Occipital lobe (tissue), 2 donors: ENCODE data around the gene PTPRR. TPM values are rescaled to one million over a fixed set of nuclear protein-coding genes. Genes with fewer than 3 reads are reported as not detected.

Experiments used
- DNase-seq: peaks from one replicate; lab custom pipeline; 2025; lab: John Stamatoyannopoulos, UW
- total RNA-seq: library from RNA; depleted of rRNA; stranded (reverse); fragments of >200 nt; gene quantifications from one replicate; pipeline ENCODE4 v1.2.3, GENCODE V29; 2014

PTPRR gene
- total RNA-seq = 19.5 TPM

GRCh38 chr12:70920251-70920851 is at the start of gene PTPRR:
TSS of gene PTPRR (minus strand) at chr12:70920738. CDS start at chr12:70920390, 348 bp downstream.
- peak; percentile 72 for DNase-seq

GRCh38 chr12:70966996-70967790 is 46.7 kb upstream of the PTPRR start:
- no peak for DNase-seq

- no peak for DNase-seq
Observed at GRCh38 chr12:70966046-70966445, 45.5 kb upstream of the PTPRR start.

- DNase-seq = no peak
Observed at GRCh38 chr12:70964867-70965510, 44.5 kb upstream of the PTPRR start.

GRCh38 chr12:70963081-70963660 is 42.6 kb upstream of the PTPRR start:
- no peak for DNase-seq

- DNase-seq = no peak
Observed at GRCh38 chr12:70962226-70962794, 41.8 kb upstream of the PTPRR start.

- DNase-seq = no peak
Observed at GRCh38 chr12:70960484-70960883, 39.9 kb upstream of the PTPRR start.

GRCh38 chr12:70955415-70955814 is 34.9 kb upstream of the PTPRR start:
- no peak for DNase-seq

- DNase-seq = no peak
Observed at GRCh38 chr12:70950451-70950850, 29.9 kb upstream of the PTPRR start.

- DNase-seq = no peak
Observed at GRCh38 chr12:70948976-70949336, 28.4 kb upstream of the PTPRR start.

GRCh38 chr12:70948236-70948975 is 27.9 kb upstream of the PTPRR start:
- DNase-seq = no peak

- no peak for DNase-seq
Observed at GRCh38 chr12:70936203-70936813, 15.8 kb upstream of the PTPRR start.

GRCh38 chr12:70933133-70933532 is 12.6 kb upstream of the PTPRR start:
- DNase-seq = no peak

- DNase-seq = no peak
Observed at GRCh38 chr12:70929029-70929428, 8.5 kb upstream of the PTPRR start.

- no peak for DNase-seq
Observed at GRCh38 chr12:70928071-70928470, 7.5 kb upstream of the PTPRR start.

- no peak for DNase-seq
Observed at GRCh38 chr12:70927356-70927755, 6.8 kb upstream of the PTPRR start.

GRCh38 chr12:70925539-70925938 is 5.0 kb upstream of the PTPRR start:
- DNase-seq = no peak

- peak; percentile 48 for DNase-seq
Observed at GRCh38 chr12:70920891-70921290, 353 bp upstream of the PTPRR start.

GRCh38 chr12:70919597-70920035 is 922 bp downstream of the PTPRR start:
- DNase-seq = peak; percentile 19

GRCh38 chr12:70919176-70919575 is 1.4 kb downstream of the PTPRR start:
- DNase-seq = no peak

GRCh38 chr12:70918321-70918720 is 2.2 kb downstream of the PTPRR start:
- DNase-seq = no peak
